GM21528 (cell line): ENCODE data around the gene SMIM33.
"Not testable (repeated sequence)": the region's sequence is repeated elsewhere in the genome, so short reads cannot be mapped to it uniquely, and the experiment has no call there.

Experiments used
- ATAC-seq: cut with Tn5 transposase; IDR thresholded peaks from one replicate; pipeline ENCODE4 v1.9.1; 2021; ENCODE audit warnings: mild to moderate bottlenecking, moderate library complexity; ENCODE audit not compliant: unreplicated experiment, low FRiP score

The SMIM33 gene

GRCh38 chr5:139470821-139471300 is at the start of gene SMIM33:
Gene SMIM33, plus strand, starts transcription at chr5:139471004. Its CDS starts 118 bp downstream, at chr5:139471122.
- ATAC-seq = no peak

GRCh38 chr5:139422307-139422893 is 48.4 kb upstream of the SMIM33 start:
- ATAC-seq = peak; percentile 80

- no peak for ATAC-seq
Observed at GRCh38 chr5:139425497-139425896, 45.3 kb upstream of the SMIM33 start.

GRCh38 chr5:139426203-139426885 is 44.5 kb upstream of the SMIM33 start:
- no peak for ATAC-seq

GRCh38 chr5:139430015-139430414 is 40.8 kb upstream of the SMIM33 start:
- no peak for ATAC-seq

- ATAC-seq = no peak
Observed at GRCh38 chr5:139431706-139432105, 39.1 kb upstream of the SMIM33 start.

- no peak for ATAC-seq
Observed at GRCh38 chr5:139435676-139436075, 35.1 kb upstream of the SMIM33 start.

GRCh38 chr5:139438707-139439012 is 32.1 kb upstream of the SMIM33 start:
- no peak for ATAC-seq

- ATAC-seq = peak; percentile 94
Observed at GRCh38 chr5:139439013-139439903, 31.5 kb upstream of the SMIM33 start, which contains the start of gene DNAJC18. Gene DNAJC18, minus strand, starts transcription at chr5:139439525. Its CDS starts 80 bp downstream, at chr5:139439445.

GRCh38 chr5:139440416-139440815 is 30.4 kb upstream of the SMIM33 start:
- ATAC-seq = not testable (repeated sequence)

- no peak for ATAC-seq
Observed at GRCh38 chr5:139443831-139444453, 26.9 kb upstream of the SMIM33 start.

GRCh38 chr5:139445325-139446170 is 25.3 kb upstream of the SMIM33 start:
- no peak for ATAC-seq

- ATAC-seq = no peak
Observed at GRCh38 chr5:139446956-139447779, 23.6 kb upstream of the SMIM33 start.

GRCh38 chr5:139451176-139451575 is 19.6 kb upstream of the SMIM33 start:
- no peak for ATAC-seq

- ATAC-seq = no peak
Observed at GRCh38 chr5:139451878-139452660, 18.7 kb upstream of the SMIM33 start.

GRCh38 chr5:139453683-139454567 is 16.9 kb upstream of the SMIM33 start:
- ATAC-seq = no peak

GRCh38 chr5:139454568-139455290 is 16.1 kb upstream of the SMIM33 start:
- no peak for ATAC-seq
